ENCODE data around the gene PCDHGA1.
A peak's percentile ranks its signal among the peaks of the same experiment; 100 is the strongest.

Gene PCDHGA1

DNA sequence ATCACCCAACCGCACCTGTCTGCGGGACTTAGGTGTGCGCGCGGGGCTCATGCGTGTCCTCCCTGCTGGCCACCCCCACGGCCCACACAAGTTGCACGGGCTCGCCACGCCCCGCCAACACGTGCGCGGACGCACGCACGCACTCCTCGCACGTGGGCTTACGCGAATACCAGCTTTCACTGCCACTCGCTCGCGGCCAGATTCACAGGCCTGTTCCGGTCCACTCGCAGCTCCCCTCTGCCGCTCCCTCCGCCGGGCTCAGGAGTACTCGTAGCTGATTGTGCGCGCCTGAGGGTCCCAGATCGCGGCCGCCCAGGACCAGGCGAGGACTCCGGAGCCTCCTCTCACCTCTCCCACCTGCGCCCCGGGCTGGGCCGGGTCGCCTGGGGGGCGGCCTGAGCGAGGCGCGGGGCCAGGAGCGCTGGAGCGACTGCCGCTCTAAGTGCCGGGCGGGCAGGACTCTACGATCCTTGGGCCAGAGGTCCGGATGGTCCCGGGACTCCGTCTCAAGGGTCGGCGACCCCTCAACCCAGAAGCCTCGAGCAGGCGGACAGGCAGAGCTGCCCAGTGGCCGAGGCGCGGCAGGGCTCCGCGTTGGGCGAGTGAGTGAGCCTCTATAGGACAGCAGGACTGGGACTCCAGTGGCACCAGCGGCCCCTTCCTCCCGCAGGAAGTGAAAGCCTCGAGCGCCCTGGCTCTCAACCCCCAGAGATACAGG is 162.0 kb downstream of the PCDHGA1 start:
- DNase-seq (ENCODE audit: low spot score), result no peak

DNA sequence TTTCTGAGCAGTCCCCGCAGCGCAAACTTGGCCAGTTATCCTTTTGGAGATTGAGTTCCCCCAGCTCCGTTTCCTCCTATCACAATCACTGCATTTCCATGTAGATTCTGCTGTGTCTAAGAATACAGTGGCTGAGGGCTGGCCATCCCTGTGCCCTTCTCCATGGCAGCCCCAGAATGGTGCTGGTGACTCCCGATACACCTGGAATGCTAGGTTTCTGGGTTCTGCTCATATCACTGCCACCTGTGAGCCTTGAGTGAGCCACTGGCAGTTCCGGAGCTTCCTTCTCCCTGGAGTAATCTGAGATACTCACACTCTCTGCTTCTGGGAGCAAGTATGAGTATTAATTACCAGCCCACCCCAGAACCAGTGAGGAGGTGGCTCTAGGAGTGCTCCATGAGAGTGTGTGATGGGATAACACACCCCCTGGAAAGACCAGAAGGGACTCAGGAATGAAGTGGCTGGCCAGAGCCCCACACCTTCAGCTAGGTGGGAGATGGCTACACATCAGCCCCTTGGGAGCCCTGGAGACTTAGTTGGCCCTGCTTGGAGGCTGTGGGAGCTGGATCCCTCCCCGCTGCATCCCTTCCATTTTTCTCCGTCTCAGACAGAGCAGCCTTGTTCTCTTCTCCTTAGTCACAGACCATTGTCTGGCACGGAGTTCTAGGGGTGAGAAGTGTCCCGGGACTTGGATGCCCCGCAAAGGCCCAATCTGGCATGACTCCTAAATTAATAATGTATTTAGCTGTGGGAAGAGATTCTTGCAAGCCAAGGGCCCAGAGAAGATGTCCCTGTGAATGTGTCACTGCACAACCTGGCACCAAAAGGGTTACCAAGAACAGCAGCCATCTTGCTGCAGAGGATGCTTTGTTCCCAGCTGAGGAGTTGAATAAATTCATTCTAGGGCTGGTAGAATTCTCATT is 163.4 kb downstream of the PCDHGA1 start:
- peak; percentile 77 for DNase-seq (ENCODE audit: low spot score)

DNA sequence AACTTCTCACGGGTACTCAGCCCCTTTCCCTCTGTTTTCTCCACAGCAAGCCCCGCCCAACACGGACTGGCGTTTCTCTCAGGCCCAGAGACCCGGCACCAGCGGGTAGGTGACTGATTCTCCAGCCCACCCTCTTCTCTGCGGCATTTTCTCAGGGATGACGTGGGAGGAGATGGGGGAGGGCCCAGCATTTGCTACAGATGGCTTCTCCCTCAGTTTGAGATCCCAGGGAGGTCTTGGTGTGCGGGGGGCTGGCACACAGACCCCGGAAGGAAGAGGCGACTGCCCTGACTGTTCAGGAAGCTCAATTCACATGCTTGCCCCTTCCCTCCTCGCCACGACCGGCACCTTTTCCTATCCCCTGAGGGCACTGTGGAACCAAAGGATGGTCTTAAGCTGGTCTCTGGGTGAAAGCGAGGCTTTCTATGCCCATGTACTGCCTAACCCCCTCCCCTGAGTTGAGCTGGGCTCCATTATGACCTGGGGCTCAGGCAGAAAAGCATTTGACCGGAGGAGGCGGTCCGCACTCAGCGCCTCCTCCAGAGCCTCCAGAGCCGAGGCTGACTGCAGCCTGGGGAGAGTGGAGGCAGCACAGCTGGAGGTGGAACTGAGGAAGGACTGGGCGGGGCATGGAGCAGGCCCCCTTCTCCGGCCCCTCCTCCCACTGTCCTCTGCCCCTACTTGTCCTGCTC is 164.6 kb downstream of the PCDHGA1 start:
- DNase-seq (ENCODE audit: low spot score), result no peak

- no peak for DNase-seq (ENCODE audit: low spot score)
Observed at GRCh38 chr5:141495453-141495811, 165.1 kb downstream of the PCDHGA1 start.

DNA sequence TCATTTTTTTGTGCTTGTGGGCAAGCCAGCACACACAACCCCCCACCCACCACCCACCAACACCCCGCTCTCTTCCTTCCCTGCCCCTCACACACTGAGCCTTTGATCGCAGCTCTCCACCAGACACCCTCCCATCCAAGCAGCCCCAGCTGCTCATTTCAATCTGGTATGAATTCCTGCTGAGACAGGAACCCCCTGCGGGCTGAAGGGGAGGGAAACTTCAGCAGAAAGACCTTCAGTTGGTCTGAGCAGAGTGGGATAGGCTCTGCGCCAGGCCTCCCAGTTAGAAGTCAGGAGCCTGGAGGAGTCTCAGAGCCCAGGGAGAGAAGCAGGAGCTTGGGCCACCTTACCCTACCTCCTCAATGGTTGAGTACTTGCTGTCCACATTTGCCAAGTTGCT is 165.7 kb downstream of the PCDHGA1 start:
- DNase-seq (ENCODE audit: low spot score), result no peak

- no peak for DNase-seq (ENCODE audit: low spot score)
Observed at GRCh38 chr5:141501761-141502160, 171.4 kb downstream of the PCDHGA1 start.

DNA sequence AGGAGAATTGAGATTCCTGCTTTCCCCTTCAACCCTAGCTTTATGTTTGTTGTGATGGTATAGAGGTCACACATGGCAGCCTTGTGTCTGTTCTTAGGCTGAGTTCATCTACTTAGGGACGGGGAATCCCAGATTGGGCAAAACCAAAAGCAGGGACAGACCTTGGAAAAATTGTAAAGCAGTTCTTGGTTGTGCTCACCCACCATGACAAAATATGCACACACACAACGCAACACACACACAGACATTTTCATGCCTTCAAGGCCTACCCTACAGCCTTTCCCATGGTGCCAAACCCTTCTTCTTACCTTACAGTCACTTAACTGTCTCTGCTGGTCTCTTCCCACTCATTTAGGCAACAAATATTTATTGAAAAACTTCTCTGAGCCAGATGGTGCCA is 173.4 kb downstream of the PCDHGA1 start:
- no peak for DNase-seq (ENCODE audit: low spot score)

GRCh38 chr5:141504216-141504615 is 173.9 kb downstream of the PCDHGA1 start:
- DNase-seq (ENCODE audit: low spot score), result no peak

- DNase-seq (ENCODE audit: low spot score), result no peak
Observed at GRCh38 chr5:141506381-141507155, 176.3 kb downstream of the PCDHGA1 start.

GRCh38 chr5:141507387-141508091 is 177.2 kb downstream of the PCDHGA1 start:
- DNase-seq (ENCODE audit: low spot score), result no peak

DNA sequence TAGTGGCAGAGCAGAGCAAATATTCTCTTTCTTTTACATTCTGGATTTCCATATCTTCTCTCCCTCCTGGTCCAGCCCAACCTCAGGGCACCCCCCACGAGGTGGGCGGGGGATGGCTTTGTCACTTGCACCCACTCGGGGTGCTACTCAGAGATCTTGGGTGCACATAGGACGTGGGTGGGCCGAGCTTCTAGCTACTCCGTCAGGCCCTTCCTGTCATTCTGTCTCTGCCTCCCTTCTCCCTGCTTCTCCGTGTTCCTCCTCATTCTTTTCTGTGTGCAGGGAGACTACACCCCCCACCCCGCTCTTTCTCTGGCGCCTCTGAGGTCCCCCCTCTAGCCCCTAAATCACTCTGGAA is 178.1 kb downstream of the PCDHGA1 start:
- DNase-seq (ENCODE audit: low spot score), result no peak

DNA sequence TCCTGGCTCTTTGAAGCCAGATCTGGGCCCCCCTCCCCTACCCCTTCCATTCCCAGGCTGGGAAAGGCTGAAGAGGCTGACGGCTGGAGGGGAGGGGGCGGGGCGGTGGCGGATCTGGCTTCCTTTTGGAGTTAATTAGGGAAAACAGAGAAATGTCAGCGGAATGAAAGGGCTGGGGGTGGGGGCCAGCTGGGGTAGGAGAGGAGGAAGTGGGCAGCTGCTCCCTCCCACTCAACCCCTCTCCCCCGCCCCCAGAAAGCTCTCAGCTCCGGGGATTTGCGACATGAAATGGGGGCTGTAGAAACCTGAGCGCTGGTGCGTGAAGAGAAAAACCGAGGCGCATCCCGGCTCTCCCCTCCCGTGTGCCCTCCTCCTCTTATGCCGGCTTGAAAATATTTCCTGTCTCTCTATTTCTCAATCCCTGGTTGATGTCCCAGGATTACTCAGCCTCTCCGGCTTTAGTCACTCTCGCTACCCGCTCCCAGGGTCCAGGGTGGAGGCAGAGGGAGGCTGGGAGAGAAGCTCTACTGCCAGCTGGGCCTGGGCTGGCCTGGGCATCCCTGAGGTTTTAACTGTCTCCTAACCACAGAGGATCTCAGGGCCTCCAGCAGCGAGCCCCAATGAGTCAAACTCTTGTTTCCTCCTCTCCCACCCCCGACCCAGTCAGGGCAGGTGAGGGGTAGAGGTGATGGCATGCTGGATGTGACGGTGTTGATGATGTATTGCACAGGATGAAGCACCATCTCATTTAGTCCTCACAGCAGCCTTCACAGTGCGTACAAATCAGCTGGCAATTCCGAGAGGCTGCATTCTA is 178.7 kb downstream of the PCDHGA1 start:
- peak; percentile 65 for DNase-seq (ENCODE audit: low spot score)

GRCh38 chr5:141510160-141510559 is 179.8 kb downstream of the PCDHGA1 start:
- DNase-seq (ENCODE audit: low spot score), result no peak

DNA sequence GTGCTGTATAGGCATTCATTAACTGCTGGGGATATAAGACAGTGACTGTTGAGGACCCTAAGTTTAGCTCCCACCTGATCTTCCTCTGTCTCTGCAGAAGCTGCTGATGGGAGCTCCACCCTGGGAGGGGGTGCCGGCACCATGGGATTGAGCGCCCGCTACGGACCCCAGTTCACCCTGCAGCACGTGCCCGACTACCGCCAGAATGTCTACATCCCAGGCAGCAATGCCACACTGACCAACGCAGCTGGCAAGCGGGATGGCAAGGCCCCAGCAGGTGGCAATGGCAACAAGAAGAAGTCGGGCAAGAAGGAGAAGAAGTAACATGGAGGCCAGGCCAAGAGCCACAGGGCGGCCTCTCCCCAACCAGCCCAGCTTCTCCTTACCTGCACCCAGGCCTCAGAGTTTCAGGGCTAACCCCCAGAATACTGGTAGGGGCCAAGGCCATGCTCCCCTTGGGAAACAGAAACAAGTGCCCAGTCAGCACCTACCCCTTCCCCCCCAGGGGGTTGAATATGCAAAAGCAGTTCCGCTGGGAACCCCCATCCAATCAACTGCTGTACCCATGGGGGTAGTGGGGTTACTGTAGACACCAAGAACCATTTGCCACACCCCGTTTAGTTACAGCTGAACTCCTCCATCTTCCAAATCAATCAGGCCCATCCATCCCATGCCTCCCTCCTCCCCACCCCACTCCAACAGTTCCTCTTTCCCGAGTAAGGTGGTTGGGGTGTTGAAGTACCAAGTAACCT is 180.7 kb downstream of the PCDHGA1 start:
- DNase-seq (ENCODE audit: low spot score), result no peak

DNA sequence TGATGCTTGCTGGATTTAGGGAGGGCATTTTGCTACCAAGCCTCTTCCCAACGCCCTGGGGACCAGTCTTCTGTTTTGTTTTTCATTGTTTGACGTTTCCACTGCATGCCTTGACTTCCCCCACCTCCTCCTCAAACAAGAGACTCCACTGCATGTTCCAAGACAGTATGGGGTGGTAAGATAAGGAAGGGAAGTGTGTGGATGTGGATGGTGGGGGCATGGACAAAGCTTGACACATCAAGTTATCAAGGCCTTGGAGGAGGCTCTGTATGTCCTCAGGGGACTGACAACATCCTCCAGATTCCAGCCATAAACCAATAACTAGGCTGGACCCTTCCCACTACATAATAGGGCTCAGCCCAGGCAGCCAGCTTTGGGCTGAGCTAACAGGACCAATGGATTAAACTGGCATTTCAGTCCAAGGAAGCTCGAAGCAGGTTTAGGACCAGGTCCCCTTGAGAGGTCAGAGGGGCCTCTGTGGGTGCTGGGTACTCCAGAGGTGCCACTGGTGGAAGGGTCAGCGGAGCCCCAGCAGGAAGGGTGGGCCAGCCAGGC is 181.5 kb downstream of the PCDHGA1 start:
- DNase-seq (ENCODE audit: low spot score), result no peak

DNA sequence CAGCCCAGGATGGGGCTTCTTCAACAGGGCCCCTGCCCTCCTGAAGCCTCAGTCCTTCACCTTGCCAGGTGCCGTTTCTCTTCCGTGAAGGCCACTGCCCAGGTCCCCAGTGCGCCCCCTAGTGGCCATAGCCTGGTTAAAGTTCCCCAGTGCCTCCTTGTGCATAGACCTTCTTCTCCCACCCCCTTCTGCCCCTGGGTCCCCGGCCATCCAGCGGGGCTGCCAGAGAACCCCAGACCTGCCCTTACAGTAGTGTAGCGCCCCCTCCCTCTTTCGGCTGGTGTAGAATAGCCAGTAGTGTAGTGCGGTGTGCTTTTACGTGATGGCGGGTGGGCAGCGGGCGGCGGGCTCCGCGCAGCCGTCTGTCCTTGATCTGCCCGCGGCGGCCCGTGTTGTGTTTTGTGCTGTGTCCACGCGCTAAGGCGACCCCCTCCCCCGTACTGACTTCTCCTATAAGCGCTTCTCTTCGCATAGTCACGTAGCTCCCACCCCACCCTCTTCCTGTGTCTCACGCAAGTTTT is 182.1 kb downstream of the PCDHGA1 start:
- DNase-seq (ENCODE audit: low spot score), result peak; percentile 76

- DNase-seq (ENCODE audit: low spot score), result peak; percentile 56
Observed at GRCh38 chr5:141512911-141513626, 182.8 kb downstream of the PCDHGA1 start.

GRCh38 chr5:141513627-141514329 is 183.5 kb downstream of the PCDHGA1 start:
- DNase-seq (ENCODE audit: low spot score), result peak; percentile 88
